WTC11 (cell line): ENCODE data around the gene FAM124A. TPM values are rescaled to one million over a fixed set of nuclear protein-coding genes. Genes with fewer than 3 reads are reported as not detected.
A peak's percentile ranks its signal among the peaks of the same experiment; 100 is the strongest.

Experiments used
- ATAC-seq: fragments of 200-7000 bp; cut with Tn5 transposase; 2 replicates; pipeline ENCODE4 v1.10.0; 2021; ENCODE audit warnings: mild to moderate bottlenecking, moderate library complexity
- CTCF ChIA-PET: fragments of 300-600 bp; sonication (Branson Sonifier 250); formaldehyde crosslinking; loops from one replicate; lab custom pipeline; 2021; ENCODE audit warnings: antibody characterized with exemption; lab: Charles Lee
- POLR2A ChIA-PET: fragments of 350-600 bp; sonication (Branson Sonifier 250); formaldehyde crosslinking; loops from one replicate; lab custom pipeline; 2021; ENCODE audit warnings: antibody characterized with exemption; lab: Charles Lee
- DNase-seq: peaks from one replicate; pipeline ENCODE4 v3.0.0; 2021; ENCODE audit warnings: low spot score
- H3K27ac Mint-ChIP-seq: 2 replicates; pipeline ENCODE4 v1.8.0; 2021; ENCODE audit warnings: mixed read lengths
- H3K27me3 Mint-ChIP-seq: 2 replicates; pipeline ENCODE4 v1.8.0; 2021; ENCODE audit warnings: low read depth, mild to moderate bottlenecking, moderate library complexity, mixed read lengths
- H3K36me3 Mint-ChIP-seq: 2 replicates; pipeline ENCODE4 v1.8.0; 2021; ENCODE audit warnings: mixed read lengths
- H3K4me1 Mint-ChIP-seq: 2 replicates; pipeline ENCODE4 v1.8.0; 2022; ENCODE audit warnings: mixed read lengths
- H3K4me3 Mint-ChIP-seq: 2 replicates; pipeline ENCODE4 v1.8.0; 2021; ENCODE audit warnings: mild to moderate bottlenecking, moderate library complexity, mixed read lengths
- H3K9me3 Mint-ChIP-seq: 2 replicates; pipeline ENCODE4 v1.8.0; 2021; ENCODE audit warnings: mixed read lengths
- ATF3 ChIP-seq: sonication (generic); formaldehyde crosslinking; conservative IDR thresholded peaks from 2 replicates; pipeline ENCODE4 v1.8.1; 2022; ENCODE audit warnings: mild to moderate bottlenecking, missing genetic modification reagents
- CDX4 ChIP-seq: fragments of 250-450 bp; sonication (Bioruptor Pico); IDR thresholded peaks from 2 replicates; pipeline ENCODE4 v1.9.0; 2021; ENCODE audit warnings: moderate library complexity, mild to moderate bottlenecking, inconsistent platforms, borderline replicate concordance
- E2F4 ChIP-seq: sonication (generic); formaldehyde crosslinking; IDR thresholded peaks from 2 replicates; pipeline ENCODE4 v1.8.1; 2022; ENCODE audit warnings: low read depth, mild to moderate bottlenecking, moderate library complexity, missing genetic modification reagents, borderline replicate concordance
- EMX1 ChIP-seq: fragments of 250-450 bp; sonication (Bioruptor Pico); IDR thresholded peaks from 2 replicates; pipeline ENCODE4 v1.8.0; 2021; ENCODE audit warnings: mild to moderate bottlenecking
- ESRRA ChIP-seq: sonication (generic); formaldehyde crosslinking; IDR thresholded peaks from 2 replicates; pipeline ENCODE4 v1.8.1; 2022; ENCODE audit warnings: mild to moderate bottlenecking, missing genetic modification reagents, borderline replicate concordance
- FOXP1 ChIP-seq: sonication (generic); formaldehyde crosslinking; IDR thresholded peaks from 2 replicates; pipeline ENCODE4 v1.8.0; 2022; ENCODE audit warnings: missing genetic modification reagents, mild to moderate bottlenecking, moderate library complexity, borderline replicate concordance
- FOXP4 ChIP-seq: sonication (generic); formaldehyde crosslinking; IDR thresholded peaks from 2 replicates; pipeline ENCODE4 v1.8.0; 2022; ENCODE audit warnings: mild to moderate bottlenecking, missing genetic modification reagents
- GABPB1 ChIP-seq: sonication (generic); formaldehyde crosslinking; IDR thresholded peaks from 2 replicates; pipeline ENCODE4 v1.8.1; 2023; ENCODE audit warnings: mild to moderate bottlenecking, missing genetic modification reagents
- GRHL2 ChIP-seq: fragments of 250-450 bp; sonication (Bioruptor Pico); IDR thresholded peaks from 2 replicates; pipeline ENCODE4 v1.8.0; 2022; ENCODE audit warnings: mild to moderate bottlenecking, moderate library complexity; ENCODE audit not compliant: insufficient replicate concordance, severe bottlenecking
- GTF2I ChIP-seq: fragments of 250-450 bp; sonication (Bioruptor Pico); conservative IDR thresholded peaks from 2 replicates; pipeline ENCODE4 v1.4.0; 2021; ENCODE audit warnings: mild to moderate bottlenecking
- MAX ChIP-seq: sonication (generic); formaldehyde crosslinking; IDR thresholded peaks from 2 replicates; pipeline ENCODE4 v1.8.0; 2022; ENCODE audit warnings: mild to moderate bottlenecking, missing genetic modification reagents
- MLX ChIP-seq: sonication (generic); formaldehyde crosslinking; IDR thresholded peaks from 2 replicates; pipeline ENCODE4 v1.8.1; 2023; ENCODE audit warnings: mild to moderate bottlenecking, missing genetic modification reagents, moderate library complexity
- MXD4 ChIP-seq: fragments of 250-450 bp; sonication (Bioruptor Pico); IDR thresholded peaks from 2 replicates; pipeline ENCODE4 v1.8.0; 2021; ENCODE audit warnings: mild to moderate bottlenecking, moderate library complexity, borderline replicate concordance
- NFE2L1 ChIP-seq: sonication (generic); formaldehyde crosslinking; IDR thresholded peaks from 2 replicates; pipeline ENCODE4 v1.8.1; 2023; ENCODE audit warnings: missing genetic modification reagents
- NFYB ChIP-seq: sonication (generic); formaldehyde crosslinking; conservative IDR thresholded peaks from 2 replicates; pipeline ENCODE4 v1.8.0; 2022; ENCODE audit warnings: low read depth, missing genetic modification reagents
- SOX15 ChIP-seq: fragments of 250-450 bp; sonication (Bioruptor Pico); IDR thresholded peaks from 2 replicates; pipeline ENCODE4 v1.9.0; 2021; ENCODE audit warnings: mild to moderate bottlenecking
- TEAD1 ChIP-seq: sonication (generic); formaldehyde crosslinking; IDR thresholded peaks from 2 replicates; pipeline ENCODE4 v1.8.0; 2022; ENCODE audit warnings: mild to moderate bottlenecking, missing genetic modification reagents
- TEAD4 ChIP-seq: sonication (generic); formaldehyde crosslinking; IDR thresholded peaks from 2 replicates; pipeline ENCODE4 v1.8.0; 2022; ENCODE audit warnings: mild to moderate bottlenecking, missing genetic modification reagents
- USF1 ChIP-seq: sonication (generic); formaldehyde crosslinking; IDR thresholded peaks from 2 replicates; pipeline ENCODE4 v1.8.0; 2022; ENCODE audit warnings: mild to moderate bottlenecking, missing genetic modification reagents
- ZNF121 ChIP-seq: sonication (generic); formaldehyde crosslinking; IDR thresholded peaks from 2 replicates; pipeline ENCODE4 v1.8.0; 2023; ENCODE audit warnings: missing genetic modification reagents
- ZNF317 ChIP-seq: sonication (generic); formaldehyde crosslinking; IDR thresholded peaks from 2 replicates; pipeline ENCODE4 v1.8.1; 2023; ENCODE audit warnings: low read depth, mild to moderate bottlenecking, moderate library complexity, missing genetic modification reagents, borderline replicate concordance
- ZNF423 ChIP-seq: fragments of 250-450 bp; sonication (Bioruptor Pico); IDR thresholded peaks from 2 replicates; pipeline ENCODE4 v2.1.2; 2022; ENCODE audit warnings: mild to moderate bottlenecking, moderate library complexity
- ZNF512 ChIP-seq: sonication (generic); formaldehyde crosslinking; IDR thresholded peaks from 2 replicates; pipeline ENCODE4 v1.8.1; 2022; ENCODE audit warnings: missing genetic modification reagents, borderline replicate concordance
- ZSCAN18 ChIP-seq: fragments of 250-450 bp; sonication (Bioruptor Pico); IDR thresholded peaks from 2 replicates; pipeline ENCODE4 v2.1.2; 2022; ENCODE audit warnings: mild to moderate bottlenecking, moderate library complexity
- total RNA-seq: library from RNA; stranded (reverse); gene quantifications from 3 replicates; pipeline ENCODE4 v1.2.3, GENCODE V29; 2021

FAM124A gene
- total RNA-seq, 1 experiment from 2014 or later, result 45.8 TPM

GRCh38 chr13:51303063-51303552 lies 80.9 kb downstream of the FAM124A start (continued):
- peak; percentile 40; the same call in 1 of the 2 replicates for TF ChIP-seq MAX
- no peak for TF ChIP-seq ESRRA
- no peak for TF ChIP-seq MXD4 (CRISPR knock-in tag)
- no peak for TF ChIP-seq ZNF512 (CRISPR knock-in tag)
- TF ChIP-seq ZNF423, result peak; percentile 72
- TF ChIP-seq ZNF317, result no peak
- TF ChIP-seq ATF3, result no peak
- TF ChIP-seq ZSCAN18 (CRISPR knock-in tag), result 0 out of 2 replicates have a peak, but pooled peaks have one; percentile 45
- no peak for TF ChIP-seq NFYB (CRISPR knock-in tag)
- TF ChIP-seq TEAD4, result no peak
- no peak for TF ChIP-seq NFE2L1 (CRISPR knock-in tag)
- TF ChIP-seq TEAD1 (CRISPR knock-in tag), result peak; percentile 42; the same call in 1 of the 2 replicates
- TF ChIP-seq E2F4, result no peak
- TF ChIP-seq FOXP1 (CRISPR knock-in tag), result no peak
- TF ChIP-seq, all 79 proteins: peak for 8

GRCh38 chr13:51303882-51304281 lies 81.7 kb downstream of the FAM124A start:
- no peak for DNase-seq
- peak overlapping the region; percentile 88 for H3K27ac Mint-ChIP-seq

GRCh38 chr13:51305271-51305967 lies 83.2 kb downstream of the FAM124A start:
- TF ChIP-seq TEAD4, result no peak
- TF ChIP-seq FOXP4 (CRISPR knock-in tag), result no peak
- no peak for TF ChIP-seq USF1 (CRISPR knock-in tag)
- no peak for TF ChIP-seq CDX4
- no peak for TF ChIP-seq SOX15 (CRISPR knock-in tag)
- no peak for TF ChIP-seq GRHL2 (CRISPR knock-in tag)
- no peak for TF ChIP-seq GABPB1
- TF ChIP-seq MLX (CRISPR knock-in tag), result no peak
- H3K27ac Mint-ChIP-seq, result peak overlapping the region; percentile 85
- H3K9me3 Mint-ChIP-seq, result no peaks in the 10 kb centered on the region
- no peaks in the 10 kb centered on the region for H3K36me3 Mint-ChIP-seq
- ATAC-seq (no peak), DNase-seq (no peak)
- no peaks in the 10 kb centered on the region; the same call in 1 of the 2 replicates for H3K27me3 Mint-ChIP-seq
- ChIA-PET POLR2A (no interaction called here), CTCF (interaction anchor here (1.0 to 1.5 kb wide), 2 partner anchors 19 to 157 kb away, joined by 3 to 7 read pairs; no protein-coding TSS in a partner anchor)
- H3K4me1 Mint-ChIP-seq, result peaks cover 81% of the 10 kb centered on the region
- H3K4me3 Mint-ChIP-seq, result no peak overlapping the region; the same call in 1 of the 2 replicates

More at GRCh38 chr13:51303882-51304281, 81.7 kb downstream of the FAM124A start:
- H3K9me3 Mint-ChIP-seq, result peaks cover 4% of the 10 kb centered on the region; the same call in 1 of the 2 replicates
- ChIA-PET CTCF (interaction anchor here (0.7 to 4.2 kb wide), 5 partner anchors 17 to 1306 kb away, joined by 3 to 42 read pairs (median 5); no protein-coding TSS in a partner anchor), POLR2A (interaction anchor here (0.7 to 1.0 kb wide), 2 partner anchors 59 to 155 kb away, joined by 3 to 5 read pairs; no protein-coding TSS in a partner anchor)
- ATAC-seq, result no peak
- TF ChIP-seq EMX1 (CRISPR knock-in tag), result no peak
- TF ChIP-seq GTF2I (CRISPR knock-in tag), result peak; percentile 92
- peak; percentile 97 for TF ChIP-seq ZNF121
- H3K4me3 Mint-ChIP-seq, result no peak overlapping the region
- peaks cover 82% of the 10 kb centered on the region for H3K4me1 Mint-ChIP-seq
- H3K27me3 Mint-ChIP-seq, result peaks cover 5% of the 10 kb centered on the region
- H3K36me3 Mint-ChIP-seq, result no peaks in the 10 kb centered on the region
